ENCODE data around the gene JUNB.

The JUNB gene

DNA sequence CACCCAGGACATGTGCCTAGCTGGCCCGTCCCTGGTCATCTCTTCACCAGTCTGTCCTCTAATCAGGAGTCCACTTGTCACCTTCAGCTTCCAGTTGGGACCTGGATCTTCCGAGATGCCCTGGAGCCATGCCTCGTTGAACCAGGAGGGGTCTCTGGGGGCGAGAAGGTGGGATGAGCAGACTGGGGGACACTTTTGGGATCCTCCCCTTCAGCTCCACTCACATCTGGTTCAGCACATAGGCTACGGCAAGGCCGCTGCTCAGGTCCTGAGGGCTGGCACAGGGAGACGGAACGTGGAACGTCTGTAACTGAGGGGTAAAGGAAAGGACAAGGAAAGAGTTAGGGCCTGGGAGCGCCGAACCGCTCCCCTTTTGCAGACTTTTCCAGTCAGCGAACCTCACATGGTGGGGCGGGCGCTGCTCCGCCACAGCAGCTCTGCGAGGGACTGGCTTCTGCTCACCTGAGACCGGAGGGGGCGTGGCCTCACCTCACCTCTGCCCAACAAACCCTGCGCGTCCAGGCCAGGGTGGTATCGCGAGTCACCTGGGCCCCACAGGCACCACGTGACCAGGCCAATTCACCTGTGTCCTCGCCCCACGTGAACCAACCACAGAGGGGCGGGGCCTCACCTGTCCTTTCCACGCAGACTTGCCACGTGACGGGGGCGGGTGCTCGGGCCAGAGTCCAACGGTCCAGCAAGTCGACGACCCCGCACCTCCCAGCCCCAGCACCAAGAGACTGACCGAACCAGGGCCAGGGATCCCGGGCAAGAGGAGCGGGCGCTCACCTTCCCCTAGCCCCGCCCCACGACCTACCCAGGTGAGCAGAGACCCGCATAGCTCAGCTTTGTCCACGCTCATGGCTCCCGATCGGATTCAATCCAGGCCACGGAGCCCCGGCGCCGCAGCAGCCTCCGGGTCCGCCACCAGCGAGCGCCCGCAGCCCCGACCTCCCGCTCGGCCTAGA is 16.4 kb upstream of the JUNB start, which contains the start of gene HOOK2:
Gene HOOK2, minus strand, starts transcription at position 965 of the 968 bp plus-strand sequence. Its CDS starts 103 bp downstream, at position 862.
- peak; percentile 40 for DNase-seq
- ATAC-seq: no peak

DNA sequence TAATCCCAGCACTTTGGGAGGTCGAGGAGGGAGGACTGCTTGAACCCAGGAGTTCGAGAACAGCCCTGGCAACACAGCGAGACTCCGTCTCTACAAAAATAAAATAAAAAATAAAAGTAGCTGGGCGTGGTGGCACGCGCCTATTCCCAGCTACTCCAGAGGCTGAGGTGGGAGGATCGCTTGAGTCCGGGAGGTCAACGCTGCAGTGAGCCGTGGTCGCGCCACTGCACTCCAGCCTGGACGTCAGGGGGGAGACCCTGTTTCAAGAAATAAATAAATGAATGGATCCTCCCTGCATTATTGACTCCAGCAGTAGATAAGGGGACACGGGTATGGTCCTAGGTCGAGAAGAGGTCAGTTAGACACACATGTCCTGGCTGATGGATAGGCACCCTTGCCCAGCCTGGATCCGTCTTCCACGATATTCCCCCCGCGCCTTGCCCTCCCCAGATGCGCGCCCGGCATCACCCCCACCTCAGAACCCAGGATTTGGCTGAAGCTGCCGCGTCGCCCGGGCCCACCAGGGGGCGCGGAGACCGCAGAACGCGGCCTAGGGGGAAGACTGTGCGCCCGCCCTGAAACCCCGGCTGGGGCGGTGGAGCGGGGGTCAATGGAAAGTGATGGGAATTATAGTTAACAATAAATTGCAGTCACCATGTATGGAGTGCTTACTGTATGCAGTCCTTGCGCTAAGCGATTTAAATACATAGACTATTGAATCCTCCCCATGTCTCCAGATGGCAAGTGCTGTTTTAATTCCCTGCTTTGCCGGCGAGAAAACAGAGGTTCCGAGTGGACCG is 13.9 kb upstream of the JUNB start:
- DNase-seq: peak; percentile 93
- ATAC-seq: peak; percentile 48

DNA sequence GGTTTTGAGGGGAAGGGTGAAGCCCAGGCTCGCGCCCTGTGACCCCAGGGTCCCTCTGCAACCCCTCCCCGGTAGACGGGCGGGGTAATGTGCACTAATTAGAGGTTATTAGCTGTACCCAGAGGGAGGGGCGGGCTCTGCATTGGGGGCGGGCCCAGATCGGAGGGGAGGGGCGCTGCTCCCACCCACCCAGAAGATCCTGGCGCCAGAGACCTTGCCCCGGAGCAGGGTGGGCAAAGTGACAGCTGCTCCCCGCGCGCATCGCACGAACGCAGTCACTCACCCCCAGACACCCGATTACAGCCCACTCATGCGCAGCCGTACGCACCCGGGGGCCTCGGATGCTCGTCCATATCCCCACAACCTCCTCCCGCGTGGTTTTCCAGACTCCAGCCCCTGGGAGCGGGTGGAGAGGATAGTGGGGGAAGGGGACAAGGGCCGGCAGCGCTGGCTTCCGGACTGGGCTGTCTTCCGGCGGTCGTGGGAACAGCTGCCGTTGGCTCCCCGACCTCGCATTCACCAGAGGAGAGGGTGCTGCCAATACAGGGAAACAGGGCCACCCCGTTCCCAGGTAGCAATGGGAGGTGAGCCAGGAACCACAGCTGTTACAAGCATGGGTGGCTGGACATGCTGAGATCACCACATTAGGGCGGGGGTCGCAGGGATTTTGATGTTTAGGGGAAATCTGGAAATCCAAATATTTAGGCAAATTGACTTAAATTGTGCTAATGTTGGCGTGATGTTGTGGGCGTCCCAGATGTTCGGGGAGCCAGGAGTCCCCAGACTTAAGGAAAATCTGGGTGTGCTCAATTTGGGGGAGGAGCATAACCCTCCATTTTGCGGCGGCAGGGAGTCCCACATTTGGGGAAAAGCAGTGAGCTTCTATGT is 13.0 kb upstream of the JUNB start:
- DNase-seq: peak; percentile 66
- no peak for ATAC-seq

DNA sequence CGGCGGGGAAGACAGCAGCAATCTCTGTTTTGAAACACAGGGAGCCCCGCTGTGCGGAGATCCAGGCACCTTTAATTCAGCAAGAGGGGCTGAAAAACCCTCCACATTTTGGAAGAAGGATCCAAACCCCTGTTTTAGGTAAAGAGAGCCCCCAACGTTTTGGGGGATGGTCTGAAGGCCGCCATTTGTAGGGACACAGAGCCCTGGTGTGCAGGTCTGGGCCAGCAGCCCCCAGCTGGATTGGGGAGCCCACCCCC is 12.5 kb upstream of the JUNB start:
- no peak for DNase-seq
- ATAC-seq: no peak

DNA sequence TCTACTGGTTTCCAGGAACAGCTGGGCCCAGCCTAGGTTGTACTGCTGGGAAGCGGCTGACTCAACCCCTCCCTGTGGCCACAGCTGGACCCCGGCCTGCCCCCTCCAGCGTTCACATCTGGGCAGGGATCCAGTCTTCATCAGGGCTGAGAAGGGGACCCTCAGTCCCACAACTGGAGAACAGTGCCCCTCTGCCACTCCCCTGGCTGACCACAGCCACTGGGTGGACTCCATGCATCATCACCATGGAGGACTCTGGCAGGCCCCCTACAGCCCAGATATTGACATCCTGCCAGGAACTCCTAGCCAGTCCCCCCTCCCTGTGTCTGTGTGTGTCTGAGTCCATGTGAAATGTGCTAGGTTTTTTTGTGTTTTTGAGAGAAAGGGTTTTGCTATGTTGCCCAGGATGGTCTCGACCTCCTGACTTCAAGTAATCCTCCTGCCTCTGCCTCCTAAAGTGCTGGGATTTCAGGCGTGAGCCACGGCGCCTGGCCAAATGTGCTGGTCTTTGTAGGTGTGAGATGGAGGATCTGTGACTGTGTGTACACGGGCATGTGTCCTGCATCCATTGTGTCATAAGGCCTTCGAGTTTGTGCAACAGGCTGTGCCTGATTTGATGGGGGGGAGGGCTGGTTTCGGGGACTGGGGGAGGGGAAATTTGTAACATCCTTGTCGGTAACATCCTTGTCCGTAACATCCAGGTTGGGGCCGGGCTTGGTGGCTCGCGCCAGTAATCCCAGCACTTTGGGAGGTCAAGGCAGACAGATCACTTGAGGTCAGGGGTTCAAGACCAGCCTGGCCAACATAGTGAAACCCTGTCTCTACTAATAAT is 11.9 kb upstream of the JUNB start:
- DNase-seq (peak; percentile 38), ATAC-seq (no peak)

DNA sequence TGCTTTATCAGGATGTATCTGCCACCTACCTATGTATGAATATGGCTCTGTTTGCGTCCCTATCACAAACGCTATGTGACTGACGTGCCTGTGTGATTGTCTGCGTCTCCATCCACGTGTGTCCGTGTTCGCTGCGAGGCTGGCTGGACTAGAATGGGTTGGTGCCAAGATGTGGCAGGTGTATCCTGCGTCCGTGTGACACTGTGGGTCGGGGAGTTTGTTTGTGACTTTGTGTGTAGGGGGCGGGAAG is 9.2 kb upstream of the JUNB start:
- ATAC-seq (no peak), DNase-seq (no peak)

DNA sequence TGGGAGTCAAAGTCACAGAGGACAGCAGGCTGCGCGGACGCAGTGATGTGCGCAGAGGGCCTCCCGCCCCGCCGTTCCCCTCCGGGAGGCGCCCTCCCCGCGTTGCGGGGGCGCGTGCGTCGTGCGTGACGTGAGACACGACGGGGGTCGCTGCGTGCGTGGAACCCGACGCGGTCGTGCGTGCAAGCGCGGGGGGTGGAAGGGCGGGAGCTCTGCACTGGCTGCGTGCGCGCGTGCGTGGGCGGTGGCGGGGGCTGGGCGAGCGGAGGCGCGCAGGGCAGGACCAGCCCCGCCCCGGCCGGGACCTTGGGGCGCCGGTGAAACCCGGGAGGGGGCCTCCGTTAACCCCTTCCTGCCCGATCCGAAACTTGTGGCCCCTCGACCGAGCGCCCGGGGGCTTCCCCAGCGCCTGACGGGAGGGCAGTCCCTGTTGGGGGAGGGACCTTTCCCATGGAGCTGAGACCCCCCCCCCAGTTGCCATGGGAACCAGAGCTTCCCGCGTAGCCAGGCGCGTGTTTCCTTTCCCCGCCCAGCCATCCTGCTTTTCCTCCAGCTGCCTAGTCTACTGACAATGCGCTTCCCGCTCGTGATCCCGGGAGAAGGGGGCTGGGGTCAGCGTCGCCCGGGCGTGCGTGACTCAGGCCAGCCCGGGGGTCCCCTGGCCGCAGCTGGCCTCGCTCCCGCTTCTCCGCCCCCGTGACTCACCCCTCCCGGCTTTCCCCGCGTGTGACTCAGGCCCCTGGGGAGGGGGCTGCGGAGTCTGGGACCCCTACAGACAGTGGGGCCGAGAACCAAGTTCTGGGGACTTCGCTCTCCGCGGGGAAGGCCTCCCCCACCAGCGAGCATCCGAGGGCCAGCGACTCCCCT is 8.6 kb upstream of the JUNB start:
- DNase-seq (peak; percentile 96), ATAC-seq (peak; percentile 44)

DNA sequence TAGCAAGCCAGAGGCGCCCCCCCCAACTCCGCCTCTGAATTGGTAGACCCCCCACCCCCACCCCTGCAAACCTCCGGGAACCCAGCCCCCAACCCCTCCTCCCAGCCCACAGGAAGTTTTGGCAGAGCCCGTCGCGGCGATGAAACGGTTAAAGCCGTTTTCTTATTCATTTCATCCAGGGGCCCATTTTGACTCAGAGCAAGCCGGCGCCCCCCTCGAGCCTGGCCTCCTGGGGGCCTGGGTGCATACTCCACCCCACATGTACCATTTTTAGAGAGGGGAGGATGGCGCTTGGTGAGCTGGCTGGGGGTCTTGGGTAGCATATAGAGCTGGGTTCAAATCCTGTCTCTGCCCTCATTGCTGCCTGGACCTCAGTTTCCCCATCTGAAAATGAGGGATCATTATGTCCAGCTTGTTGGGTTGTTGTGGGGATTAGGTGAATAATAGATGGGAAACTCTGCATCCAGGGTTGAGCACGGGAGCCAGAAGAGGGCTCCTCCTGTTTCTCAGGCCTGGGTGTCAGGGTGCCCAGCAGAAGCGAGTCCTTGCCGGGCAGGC is 7.9 kb upstream of the JUNB start:
- ATAC-seq: peak; percentile 41

DNA sequence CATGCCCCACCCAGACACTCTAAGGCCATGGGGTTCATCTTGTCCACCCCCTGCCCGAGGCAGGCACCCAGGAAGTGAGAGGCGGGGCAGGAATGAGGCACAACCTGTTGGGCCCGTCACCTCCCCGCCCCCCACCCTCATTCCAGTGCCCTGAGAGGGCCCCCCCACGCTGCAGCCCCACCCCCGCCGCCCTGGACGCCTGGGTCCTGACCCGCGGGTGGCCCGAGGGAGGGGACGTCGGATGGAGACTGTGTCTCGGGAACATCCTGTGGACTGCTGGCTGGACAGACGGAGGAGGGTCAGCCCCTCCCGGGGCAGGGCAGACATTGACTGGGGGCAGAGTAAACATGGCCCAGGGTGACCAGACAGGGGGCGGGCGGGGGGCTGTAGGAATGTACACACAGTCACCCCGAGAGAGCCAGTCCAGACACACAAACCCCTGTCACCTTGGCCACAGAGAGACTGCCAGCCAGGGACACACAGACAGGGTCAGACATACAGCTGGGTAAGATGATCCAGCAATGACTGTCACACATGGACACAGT is 7.4 kb upstream of the JUNB start:
- ATAC-seq (no peak), DNase-seq (peak; percentile 43)

More for the DNA sequence above, 7.9 kb upstream of the JUNB start:
- DNase-seq: no peak

DNA sequence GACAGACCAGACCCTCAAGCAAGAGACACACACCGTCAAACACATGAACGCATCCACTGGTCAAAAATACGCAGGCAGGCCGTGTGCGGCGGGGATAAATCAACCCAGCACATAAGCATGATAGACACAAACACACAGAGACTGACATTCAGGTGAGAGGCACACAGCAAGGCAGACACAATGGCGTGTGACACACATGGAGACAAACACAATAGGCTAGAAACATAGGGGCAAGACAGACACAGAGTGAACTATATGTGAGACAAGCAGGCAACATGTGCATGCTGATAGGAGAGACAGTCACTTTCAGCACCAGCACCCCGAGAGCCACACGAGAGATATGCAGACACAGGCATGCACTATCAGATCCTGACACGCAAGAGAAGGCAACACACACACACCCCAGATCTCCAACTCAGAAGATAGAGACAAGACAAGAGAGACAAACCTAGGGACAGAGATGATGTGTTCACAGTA is 6.9 kb upstream of the JUNB start:
- no peak for ATAC-seq
- no peak for DNase-seq

DNA sequence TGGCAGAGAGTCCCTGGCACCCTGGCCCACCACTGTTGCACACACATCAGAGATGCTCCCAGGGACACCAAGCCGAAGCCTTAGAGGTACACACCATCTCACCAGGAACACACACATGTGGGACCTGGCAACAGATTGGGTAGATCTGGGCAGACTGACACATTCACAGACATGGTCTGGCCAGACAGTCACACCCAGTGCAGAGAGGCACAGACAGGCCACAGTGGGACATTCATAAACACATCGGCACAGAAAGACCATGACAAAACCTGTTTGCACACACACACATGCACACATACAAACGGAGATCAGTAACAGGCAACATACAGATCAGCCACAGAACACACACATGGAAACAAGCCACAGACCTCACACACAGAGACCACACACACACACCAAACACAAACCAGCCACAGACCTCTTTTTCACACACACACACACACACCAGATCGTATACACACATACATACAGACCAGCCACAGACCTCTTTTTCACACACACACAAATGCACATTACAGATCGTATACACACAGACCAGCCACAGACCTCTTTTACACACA is 6.3 kb upstream of the JUNB start:
- DNase-seq: peak; percentile 35
- ATAC-seq: no peak

DNA sequence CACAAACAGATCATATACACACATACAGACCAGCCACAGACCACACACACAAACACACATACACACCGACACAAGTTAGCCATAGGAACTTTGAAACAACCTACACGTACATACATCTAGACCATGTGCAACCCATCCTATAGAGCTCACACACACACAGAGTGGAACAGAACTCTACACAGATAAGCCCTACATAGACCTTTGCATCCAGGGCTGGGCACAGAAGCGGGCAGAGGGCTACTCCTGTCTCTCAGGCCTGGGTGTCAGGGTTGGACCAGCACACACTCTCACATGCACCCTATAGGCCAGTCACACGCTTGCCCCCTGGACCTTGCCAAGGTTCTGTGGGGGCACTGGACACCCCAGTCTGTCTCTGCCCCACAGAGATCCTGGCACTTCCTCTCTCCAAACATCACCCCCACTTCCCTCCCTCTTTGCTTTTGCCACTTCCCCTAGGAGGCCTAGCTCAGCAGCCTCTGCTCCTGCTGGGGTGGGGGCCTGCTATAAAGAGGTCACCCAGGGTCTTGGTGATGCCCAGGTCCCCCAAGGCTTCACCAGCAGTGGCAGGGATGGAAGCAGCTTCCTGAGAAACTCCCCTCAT is 5.8 kb upstream of the JUNB start:
- ATAC-seq (no peak), DNase-seq (peak; percentile 33)

DNA sequence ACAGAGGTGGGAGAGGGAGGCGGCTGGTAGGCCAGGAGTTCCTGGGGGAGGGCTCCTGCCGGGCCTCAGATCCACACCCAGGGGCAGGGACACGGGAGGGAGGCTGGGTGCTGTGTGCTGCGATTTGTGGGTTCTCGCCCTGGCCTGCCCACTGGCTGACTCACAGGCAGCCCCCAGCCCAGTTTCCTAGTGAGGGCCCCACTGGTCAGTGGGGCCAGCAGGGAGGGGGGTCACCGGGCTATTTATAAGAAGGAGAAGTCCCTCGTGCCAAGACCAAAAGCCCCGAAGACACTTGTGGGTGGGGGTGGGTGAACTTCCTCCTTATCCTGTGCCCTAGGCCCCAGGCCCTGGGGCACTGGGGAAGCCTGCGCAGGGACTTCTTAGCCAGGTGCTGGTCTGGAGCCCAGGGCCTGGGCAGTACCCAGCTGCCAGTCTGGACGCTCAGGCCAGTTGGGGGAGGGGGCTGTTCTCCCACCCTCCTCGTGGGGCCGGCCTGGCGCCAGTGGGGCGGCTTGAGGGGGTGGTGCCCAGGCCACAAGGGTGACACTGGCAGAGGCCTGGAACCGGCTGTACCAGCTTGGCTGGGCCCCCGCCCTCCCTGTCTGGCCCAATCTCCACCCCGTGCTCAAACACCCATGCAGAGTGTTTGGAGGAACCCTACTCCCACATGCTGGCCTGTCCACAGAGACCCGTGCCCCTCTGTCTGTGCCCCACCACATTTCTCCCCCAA is 5.0 kb upstream of the JUNB start:
- DNase-seq (peak; percentile 46), ATAC-seq (no peak)

DNA sequence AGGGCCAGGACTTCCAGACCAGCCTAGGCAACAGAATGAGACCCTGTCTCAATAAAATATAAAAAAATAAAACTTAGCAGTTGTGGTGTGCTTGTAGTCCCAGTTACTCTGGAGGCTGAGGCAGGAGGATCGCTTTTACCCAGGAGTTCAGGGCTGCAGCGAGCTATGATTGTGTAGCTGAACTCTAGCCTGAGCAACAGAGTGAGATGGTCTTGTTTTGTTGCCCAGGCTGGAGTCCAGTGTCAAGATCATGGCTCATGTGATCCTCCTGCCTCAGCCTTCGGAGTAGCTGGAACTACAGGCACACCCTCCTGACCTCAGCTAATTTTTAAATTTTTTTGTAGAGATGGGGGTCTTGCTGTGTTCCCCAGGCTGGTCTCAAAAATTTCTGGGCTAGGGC is 4.3 kb upstream of the JUNB start:
- ATAC-seq: no peak
- DNase-seq: no peak

DNA sequence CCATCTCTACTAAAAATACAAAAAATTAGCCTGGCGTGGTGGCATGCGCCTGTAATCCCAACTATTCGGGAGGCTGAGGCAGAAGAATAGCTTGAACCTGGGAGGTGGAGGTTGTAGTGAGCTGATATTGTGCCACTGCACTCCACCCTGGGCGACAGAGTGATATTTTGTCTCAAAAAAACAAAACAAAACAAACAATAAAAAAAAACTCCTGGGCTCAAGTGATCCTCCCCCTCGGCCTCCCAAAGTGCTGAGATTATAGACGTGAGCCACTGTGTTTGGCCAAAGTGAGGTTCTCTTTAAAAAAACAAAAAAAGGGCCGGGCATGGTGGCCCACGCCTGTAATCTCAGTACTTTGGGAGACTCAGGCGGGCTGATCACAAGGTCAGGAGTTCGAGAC is 3.8 kb upstream of the JUNB start:
- DNase-seq (no peak), ATAC-seq (no peak)

DNA sequence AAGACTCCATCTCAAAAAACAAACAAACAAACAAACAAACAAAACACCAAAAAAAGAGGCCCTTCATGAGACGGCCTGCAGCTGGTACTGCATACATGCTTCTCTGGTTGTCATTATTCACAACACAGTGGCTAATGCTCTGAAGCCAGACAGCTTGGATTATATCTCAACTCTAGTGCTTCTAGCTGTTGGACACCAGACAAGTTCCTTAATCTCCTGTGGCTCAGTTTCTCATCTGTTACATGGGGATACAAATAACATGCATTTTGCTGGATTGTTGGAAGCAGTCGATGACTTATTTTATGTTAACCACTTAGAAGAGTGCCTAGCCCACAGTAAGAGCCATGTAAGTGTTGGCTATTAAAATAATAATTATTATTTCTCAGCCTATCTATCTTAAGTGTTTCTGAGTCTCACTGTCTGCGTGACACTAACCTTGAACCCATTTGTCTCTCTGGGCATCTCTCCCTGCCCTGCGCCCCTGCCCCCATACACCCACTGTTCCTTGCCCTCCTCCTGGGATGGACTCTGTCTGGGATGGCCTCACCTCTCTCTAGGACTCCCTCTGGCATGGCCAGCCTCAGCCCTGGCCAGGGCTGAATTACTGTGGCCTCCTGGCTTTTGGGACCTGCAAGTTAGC is 3.1 kb upstream of the JUNB start:
- no peak for ATAC-seq
- no peak for DNase-seq

DNA sequence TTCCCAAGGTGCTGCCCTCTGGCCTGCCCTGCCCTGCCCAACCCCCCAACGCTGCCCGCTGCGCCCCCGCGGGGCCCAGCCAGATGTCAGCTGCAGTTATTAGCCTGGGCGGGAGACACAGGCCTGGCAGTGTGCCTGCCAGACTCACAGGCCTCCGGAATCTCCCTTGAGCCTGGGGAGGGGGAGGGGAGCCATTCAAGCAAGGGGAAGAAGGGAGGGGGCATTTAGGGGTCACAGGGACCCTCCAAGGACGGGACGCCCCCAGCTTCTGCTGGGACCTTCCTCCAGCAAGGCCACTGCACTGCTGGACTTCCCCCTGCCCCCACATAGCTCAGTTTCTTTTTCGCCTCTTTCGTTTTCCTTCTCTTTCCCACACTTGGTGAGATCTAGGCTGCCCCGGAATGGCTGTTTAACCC is 2.6 kb upstream of the JUNB start:
- DNase-seq (peak; percentile 75), ATAC-seq (no peak)

Measured in stimulated activated naive CD8-positive, alpha-beta T cell treated with anti-CD3 and anti-CD28 coated beads, Interleukin-15, Interleukin-2, amounts not matched to agents 100 U/mL and 50 U/mL, for 24 hours (primary cell).